ENCODE data around the gene PCDHGB1. TPM values are rescaled to one million over a fixed set of nuclear protein-coding genes. Genes with fewer than 3 reads are reported as not detected.

The PCDHGB1 gene
- total RNA-seq, 1 donor from 2014 or later, result 0.44 TPM

DNA sequence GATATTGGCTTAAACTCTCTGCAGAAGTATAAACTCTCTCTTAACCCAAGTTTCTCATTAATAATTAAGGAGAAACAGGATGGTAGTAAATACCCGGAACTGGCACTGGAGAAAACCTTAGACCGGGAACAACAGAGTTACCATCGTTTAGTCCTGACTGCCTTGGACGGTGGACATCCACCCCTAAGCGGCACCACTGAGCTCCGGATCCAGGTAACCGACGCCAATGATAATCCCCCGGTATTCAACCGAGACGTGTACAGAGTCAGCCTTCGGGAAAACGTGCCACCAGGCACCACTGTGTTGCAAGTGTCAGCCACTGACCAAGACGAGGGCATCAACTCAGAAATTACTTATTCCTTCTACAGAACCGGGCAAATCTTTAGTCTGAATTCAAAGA lies 48.7 kb downstream of the PCDHGB1 start:
- CTCF ChIA-PET, result interaction anchor here (1.5 to 1.8 kb wide), 2 partner anchors 24 to 126 kb away, joined by 3 to 6 read pairs; no protein-coding TSS in a partner anchor
- ATAC-seq (ENCODE audit: low read depth) (no peak), DNase-seq (no peak)
- H3K4me1 Mint-ChIP-seq, result peaks cover 6% of the 10 kb centered on the region
- no peaks in the 10 kb centered on the region for H3K36me3 Mint-ChIP-seq (ENCODE audit: low read depth)
- no peak overlapping the region for H3K27ac Mint-ChIP-seq
- H3K4me3 Mint-ChIP-seq, result no peak overlapping the region
- peaks cover 15% of the 10 kb centered on the region for H3K9me3 Mint-ChIP-seq
- intact Hi-C loops (cut with micrococcal nuclease), result no loop called here
- TF ChIP-seq, protein P1, sequence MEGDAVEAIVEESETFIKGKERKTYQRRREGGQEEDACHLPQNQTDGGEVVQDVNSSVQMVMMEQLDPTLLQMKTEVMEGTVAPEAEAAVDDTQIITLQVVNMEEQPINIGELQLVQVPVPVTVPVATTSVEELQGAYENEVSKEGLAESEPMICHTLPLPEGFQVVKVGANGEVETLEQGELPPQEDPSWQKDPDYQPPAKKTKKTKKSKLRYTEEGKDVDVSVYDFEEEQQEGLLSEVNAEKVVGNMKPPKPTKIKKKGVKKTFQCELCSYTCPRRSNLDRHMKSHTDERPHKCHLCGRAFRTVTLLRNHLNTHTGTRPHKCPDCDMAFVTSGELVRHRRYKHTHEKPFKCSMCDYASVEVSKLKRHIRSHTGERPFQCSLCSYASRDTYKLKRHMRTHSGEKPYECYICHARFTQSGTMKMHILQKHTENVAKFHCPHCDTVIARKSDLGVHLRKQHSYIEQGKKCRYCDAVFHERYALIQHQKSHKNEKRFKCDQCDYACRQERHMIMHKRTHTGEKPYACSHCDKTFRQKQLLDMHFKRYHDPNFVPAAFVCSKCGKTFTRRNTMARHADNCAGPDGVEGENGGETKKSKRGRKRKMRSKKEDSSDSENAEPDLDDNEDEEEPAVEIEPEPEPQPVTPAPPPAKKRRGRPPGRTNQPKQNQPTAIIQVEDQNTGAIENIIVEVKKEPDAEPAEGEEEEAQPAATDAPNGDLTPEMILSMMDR (IDR thresholded peaks at IDR 0.05), result no peak
- H3K27me3 Mint-ChIP-seq, result peaks cover 53% of the 10 kb centered on the region
- POLR2A ChIA-PET, result no interaction called here

DNA sequence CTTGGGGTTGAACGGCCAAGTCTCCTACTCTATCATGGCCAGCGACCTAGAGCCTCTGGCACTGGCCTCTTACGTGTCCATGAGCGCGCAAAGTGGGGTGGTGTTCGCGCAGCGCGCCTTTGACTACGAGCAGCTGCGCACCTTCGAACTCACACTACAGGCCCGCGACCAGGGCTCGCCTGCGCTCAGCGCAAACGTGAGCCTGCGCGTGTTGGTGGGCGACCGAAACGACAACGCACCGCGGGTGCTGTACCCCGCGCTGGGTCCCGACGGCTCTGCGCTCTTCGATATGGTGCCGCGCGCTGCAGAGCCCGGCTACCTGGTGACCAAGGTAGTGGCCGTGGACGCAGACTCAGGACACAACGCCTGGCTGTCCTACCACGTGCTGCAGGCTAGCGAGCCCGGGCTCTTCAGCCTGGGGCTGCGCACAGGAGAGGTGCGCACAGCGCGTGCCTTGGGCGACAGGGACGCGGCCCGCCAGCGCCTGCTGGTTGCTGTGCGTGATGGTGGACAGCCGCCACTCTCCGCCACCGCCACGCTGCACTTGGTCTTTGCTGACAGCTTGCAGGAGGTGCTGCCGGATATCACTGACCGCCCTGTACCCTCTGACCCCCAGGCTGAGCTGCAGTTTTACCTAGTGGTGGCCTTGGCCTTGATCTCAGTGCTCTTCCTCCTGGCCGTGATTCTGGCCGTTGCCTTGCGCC lies 49.8 kb downstream of the PCDHGB1 start:
- TF ChIP-seq, protein P1 (IDR thresholded peaks at IDR 0.05), result no peak
- Mint-ChIP-seq H3K27me3 (peaks cover 55% of the 10 kb centered on the region), H3K36me3 (ENCODE audit: low read depth) (no peaks in the 10 kb centered on the region), H3K4me3 (no peak overlapping the region), H3K4me1 (peaks cover 6% of the 10 kb centered on the region), H3K27ac (no peak overlapping the region), H3K9me3 (peaks cover 17% of the 10 kb centered on the region)
- intact Hi-C loops (cut with micrococcal nuclease), result no loop called here
- POLR2A ChIA-PET, result interaction anchor here (0.6 kb wide), 1 partner anchor 351 kb away, joined by 3 read pairs; no protein-coding TSS in a partner anchor
- ATAC-seq (ENCODE audit: low read depth), result no peak
- CTCF ChIA-PET, result no interaction called here
- DNase-seq, result no peak

Other genes with a start within 250 kb of the PCDHGB1 start
- 0.07 TPM in 1 of 2 replicates, not detected in the other for gene PCDHB3, start 249.6 kb upstream of the PCDHGB1 start, total RNA-seq
- gene PCDHB4, start 228.3 kb upstream of the PCDHGB1 start, total RNA-seq, result not detected in 2 replicates
- gene PCDHB5, start 214.9 kb upstream of the PCDHGB1 start, total RNA-seq, result not detected in 2 replicates
- not detected in 2 replicates for gene PCDHB6, start 200.0 kb upstream of the PCDHGB1 start, total RNA-seq
- not detected in 2 replicates for gene PCDHB7, start 177.5 kb upstream of the PCDHGB1 start, total RNA-seq
- gene PCDHB8, start 172.3 kb upstream of the PCDHGB1 start, total RNA-seq, result not detected in 2 replicates
- gene PCDHB16, start 167.7 kb upstream of the PCDHGB1 start, total RNA-seq, result not detected in 2 replicates
- gene PCDHB9, start 162.9 kb upstream of the PCDHGB1 start, total RNA-seq, result 0.27 and 0.29 TPM in 2 replicates
- 0.07 TPM in 1 of 2 replicates, not detected in the other for gene PCDHB10, start 157.7 kb upstream of the PCDHGB1 start, total RNA-seq
- gene PCDHB11, start 150.5 kb upstream of the PCDHGB1 start, total RNA-seq, result not detected in 2 replicates
- gene PCDHB12, start 141.4 kb upstream of the PCDHGB1 start, total RNA-seq, result not detected in 2 replicates
- 0.07 and 0.09 TPM in 2 replicates for gene PCDHB13, start 136.2 kb upstream of the PCDHGB1 start, total RNA-seq
- 0.11 TPM in 1 of 2 replicates, not detected in the other for gene PCDHB14, start 126.8 kb upstream of the PCDHGB1 start, total RNA-seq
- not detected in 2 replicates for gene PCDHB15, start 104.7 kb upstream of the PCDHGB1 start, total RNA-seq
- 2.6 and 3.9 TPM in 2 replicates for gene SLC25A2, start 46.0 kb upstream of the PCDHGB1 start, total RNA-seq
- gene TAF7, start 29.3 kb upstream of the PCDHGB1 start, total RNA-seq, result 86.7 and 87.3 TPM in 2 replicates
- gene PCDHGA1, start 19.6 kb upstream of the PCDHGB1 start, total RNA-seq, result 0.20 and 0.29 TPM in 2 replicates
- 0.09 and 0.15 TPM in 2 replicates for gene PCDHGA2, start 11.3 kb upstream of the PCDHGB1 start, total RNA-seq
- 0.20 and 0.51 TPM in 2 replicates for gene PCDHGA3, start 6.3 kb upstream of the PCDHGB1 start, total RNA-seq
- 0.34 and 0.75 TPM in 2 replicates for gene PCDHGA4, start 4.9 kb downstream of the PCDHGB1 start, total RNA-seq
- gene PCDHGB2, start 9.9 kb downstream of the PCDHGB1 start, total RNA-seq, result 2.2 and 2.6 TPM in 2 replicates
- 1.1 and 1.2 TPM in 2 replicates for gene PCDHGA5, start 14.1 kb downstream of the PCDHGB1 start, total RNA-seq
- gene PCDHGB3, start 20.1 kb downstream of the PCDHGB1 start, total RNA-seq, result 2.0 and 2.6 TPM in 2 replicates
- gene PCDHGA6, start 23.8 kb downstream of the PCDHGB1 start, total RNA-seq, result 1.8 and 2.3 TPM in 2 replicates
- 1.3 and 1.6 TPM in 2 replicates for gene PCDHGA7, start 32.6 kb downstream of the PCDHGB1 start, total RNA-seq
- 0.91 and 1.2 TPM in 2 replicates for gene PCDHGB4, start 37.6 kb downstream of the PCDHGB1 start, total RNA-seq
- gene PCDHGA8, start 42.5 kb downstream of the PCDHGB1 start, total RNA-seq, result 0.54 and 0.69 TPM in 2 replicates
- 1.8 and 2.7 TPM in 2 replicates for gene PCDHGB5, start 47.8 kb downstream of the PCDHGB1 start, total RNA-seq
- gene PCDHGA9, start 52.7 kb downstream of the PCDHGB1 start, total RNA-seq, result 1.1 and 1.3 TPM in 2 replicates
- gene PCDHGB6, start 57.9 kb downstream of the PCDHGB1 start, total RNA-seq, result 1.2 and 1.6 TPM in 2 replicates
- gene PCDHGA10, start 62.9 kb downstream of the PCDHGB1 start, total RNA-seq, result 1.2 and 1.3 TPM in 2 replicates
- gene PCDHGB7, start 67.6 kb downstream of the PCDHGB1 start, total RNA-seq, result 1.2 and 1.4 TPM in 2 replicates
- 0.73 and 1.1 TPM in 2 replicates for gene PCDHGA11, start 71.0 kb downstream of the PCDHGB1 start, total RNA-seq
- gene PCDHGA12, start 80.4 kb downstream of the PCDHGB1 start, total RNA-seq, result 1.3 and 1.6 TPM in 2 replicates
- 2.6 and 3.3 TPM in 2 replicates for gene PCDHGC3, start 125.9 kb downstream of the PCDHGB1 start, total RNA-seq
- 0.69 TPM in 2 replicates for gene PCDHGC4, start 134.9 kb downstream of the PCDHGB1 start, total RNA-seq
- 0.24 and 0.38 TPM in 2 replicates for gene PCDHGC5, start 139.0 kb downstream of the PCDHGB1 start, total RNA-seq

Measured in activated B cell treated with CpG ODN at 0.5 μM for 24 hours (primary cell).